Measurements from ENCODE around the gene ANKRD24.
"Not testable (repeated sequence)": the region's sequence is repeated elsewhere in the genome, so short reads cannot be mapped to it uniquely, and the experiment has no call there.

The ANKRD24 gene

DNA sequence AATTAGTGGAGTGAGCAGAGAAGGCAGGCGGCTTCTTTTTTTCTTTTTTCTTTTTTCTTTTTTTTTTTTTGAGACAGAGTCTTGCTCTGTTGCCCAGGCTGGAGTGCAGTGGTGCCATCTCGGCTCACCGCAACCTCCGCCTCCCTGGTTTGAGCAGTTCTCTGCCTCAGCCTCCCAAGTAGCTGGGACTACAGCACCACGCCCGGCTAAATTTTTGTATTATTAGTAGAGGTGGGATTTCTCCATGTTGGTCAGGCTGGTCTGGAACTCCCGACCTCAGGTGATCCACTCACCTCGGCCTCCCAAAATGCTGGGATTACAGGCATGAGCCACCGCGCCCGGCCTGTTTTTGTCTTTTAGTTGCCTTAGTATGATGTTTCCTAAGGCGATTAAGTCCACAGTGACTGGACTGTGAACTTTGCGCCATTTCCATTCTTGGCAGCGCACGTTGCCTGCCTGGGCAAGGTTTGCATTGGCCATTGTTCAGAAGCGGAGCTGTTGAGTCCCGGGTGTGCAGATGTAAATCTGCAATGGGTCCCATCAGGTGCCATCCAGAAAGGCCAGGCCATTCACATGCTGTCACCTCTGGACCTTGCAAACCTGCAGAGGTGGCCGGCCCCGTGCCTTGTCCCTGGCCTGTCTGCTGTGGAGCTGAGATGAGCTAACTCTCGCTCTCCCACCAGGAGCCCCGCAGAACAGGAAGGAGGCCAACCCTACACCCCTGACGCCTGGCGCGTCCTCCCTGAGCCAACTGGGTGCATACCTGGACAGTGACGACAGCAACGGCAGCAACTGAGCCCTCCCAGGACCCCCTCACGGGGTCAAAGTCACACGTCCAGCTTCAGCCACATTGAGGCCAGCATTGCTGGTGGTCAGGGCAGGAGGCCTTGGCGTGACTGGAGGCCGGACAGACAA, 85.7 kb downstream of the ANKRD24 start:
- peaks cover 87% of the 10 kb centered on the region for H3K36me3 Mint-ChIP-seq (ENCODE audit: low read depth)

DNA sequence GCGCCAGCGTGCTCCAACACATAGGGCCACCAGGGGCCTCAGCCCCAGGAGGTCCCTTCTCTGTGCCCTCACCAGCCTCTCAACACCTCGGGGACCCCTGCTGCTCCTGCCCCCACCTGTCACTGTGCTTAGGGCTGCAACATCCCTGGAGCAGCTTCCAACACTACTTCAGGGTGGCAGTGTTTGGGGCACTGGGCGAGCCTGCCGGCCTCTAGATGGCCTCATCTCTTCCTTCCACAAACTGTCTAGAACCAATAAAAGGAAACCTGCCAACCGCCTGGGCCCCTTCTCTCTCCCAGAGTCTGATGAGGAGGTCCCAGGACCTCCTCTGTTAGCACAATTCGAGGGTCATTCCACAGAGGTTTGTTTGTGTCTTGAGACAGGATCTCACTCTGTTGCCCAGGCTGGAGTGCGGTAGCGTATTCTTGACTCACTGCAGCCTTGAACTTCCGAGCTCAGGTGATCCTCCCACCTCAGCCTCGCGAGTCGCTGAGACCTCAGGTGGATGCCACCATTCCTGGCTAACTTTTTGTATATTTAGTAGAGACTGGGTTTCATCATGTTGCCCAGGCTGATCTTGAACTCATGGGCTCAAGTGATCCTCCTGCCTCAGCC, 86.4 kb downstream of the ANKRD24 start:
- H3K27me3 Mint-ChIP-seq, result no peaks in the 10 kb centered on the region
- H3K4me1 Mint-ChIP-seq (ENCODE audit: low read depth), result peaks cover 28% of the 10 kb centered on the region
- H3K36me3 Mint-ChIP-seq (ENCODE audit: low read depth), result peaks cover 79% of the 10 kb centered on the region
- no peak overlapping the region for H3K4me3 Mint-ChIP-seq
- peak overlapping the region; percentile 11 for H3K27ac Mint-ChIP-seq
- H3K9me3 Mint-ChIP-seq, result no peaks in the 10 kb centered on the region
- intact Hi-C loops (cut with micrococcal nuclease), result no loop called here

More for the DNA sequence above, 85.7 kb downstream of the ANKRD24 start:
- peak overlapping the region; percentile 11 for H3K27ac Mint-ChIP-seq
- H3K9me3 Mint-ChIP-seq, result no peaks in the 10 kb centered on the region
- no peaks in the 10 kb centered on the region for H3K27me3 Mint-ChIP-seq
- intact Hi-C loops (cut with micrococcal nuclease), result loop anchor here (1.0 kb wide), 1 partner anchor 84 kb away; no protein-coding TSS in a partner anchor
- H3K4me3 Mint-ChIP-seq, result no peak overlapping the region
- peaks cover 32% of the 10 kb centered on the region for H3K4me1 Mint-ChIP-seq (ENCODE audit: low read depth)

DNA sequence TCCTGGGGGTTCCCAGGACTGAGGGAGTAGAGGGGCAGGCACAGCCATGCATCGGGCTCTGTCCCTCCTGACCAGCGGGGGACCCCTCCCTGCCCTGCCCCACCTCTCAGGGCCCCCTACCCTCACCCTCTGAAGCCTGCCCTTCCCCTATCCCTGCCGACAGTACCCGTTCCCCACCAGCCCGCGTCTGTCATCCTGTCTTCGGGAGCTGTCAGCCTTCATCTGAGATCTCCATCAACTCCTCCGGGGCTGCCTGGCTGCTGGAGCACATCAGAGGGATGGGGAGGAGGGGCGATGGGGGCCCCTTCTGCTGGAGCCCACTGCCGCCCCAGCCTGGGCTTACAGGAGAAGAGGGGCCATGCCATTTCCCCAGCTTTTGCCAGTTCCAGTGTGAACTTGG, 90.4 kb downstream of the ANKRD24 start:
- Mint-ChIP-seq H3K27me3 (peaks cover 18% of the 10 kb centered on the region), H3K9me3 (no peaks in the 10 kb centered on the region), H3K4me3 (no peak overlapping the region), H3K27ac (no peak overlapping the region), H3K36me3 (ENCODE audit: low read depth) (peaks cover 40% of the 10 kb centered on the region), H3K4me1 (ENCODE audit: low read depth) (no peaks in the 10 kb centered on the region)
- intact Hi-C loops (cut with micrococcal nuclease), result no loop called here

DNA sequence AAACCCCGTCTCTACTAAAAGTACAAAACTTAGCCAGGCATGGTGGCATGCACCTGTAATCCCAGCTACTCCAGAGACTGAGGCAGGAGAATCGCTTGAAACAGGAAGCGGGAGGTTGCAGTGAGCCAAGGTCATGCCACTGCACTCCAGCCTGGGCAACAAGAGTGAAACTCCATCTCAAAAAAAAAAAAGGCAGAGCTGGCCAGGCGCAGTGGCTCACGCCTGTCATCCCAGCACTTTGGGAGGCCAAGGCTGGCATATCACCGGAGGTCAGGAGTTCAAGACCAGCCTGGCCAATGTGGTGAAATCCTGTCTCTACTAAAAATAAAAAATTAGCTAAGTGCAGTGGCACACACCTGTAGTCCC, 91.8 kb downstream of the ANKRD24 start:
- H3K4me3 Mint-ChIP-seq; intact Hi-C loops (cut with micrococcal nuclease); H3K27ac Mint-ChIP-seq; H3K4me1 Mint-ChIP-seq (ENCODE audit: low read depth); H3K9me3 Mint-ChIP-seq: not testable (repeated sequence)
- H3K36me3 Mint-ChIP-seq (ENCODE audit: low read depth), result peaks cover 26% of the 10 kb centered on the region
- peaks cover 28% of the 10 kb centered on the region for H3K27me3 Mint-ChIP-seq
